CD14-positive monocyte (primary cell): ENCODE data around the gene ANKS6. TPM values are rescaled to one million over a fixed set of nuclear protein-coding genes. Genes with fewer than 3 reads are reported as not detected.

Experiments used
- DNase-seq, 3 donors: peaks; one replicate each; pipeline ENCODE4 v3.0.0-alpha.2; 2011 to 2022
- H2AFZ ChIP-seq: 2 replicates; pipeline ENCODE4 v1.6.0; 2012; ENCODE audit warnings: mild to moderate bottlenecking, low read depth, low read length, inconsistent platforms; ENCODE audit not compliant: insufficient read depth, poor library complexity, severe bottlenecking
- H3K27ac ChIP-seq, 2 donors: 1 replicate in 1 of 2; 2 replicates in 1 of 2; pipeline ENCODE4 v1.5.1; 2012 to 2013; ENCODE audit warnings: low read length in 2 of 2, control low read depth in 1 of 2, inconsistent platforms in 1 of 2, low read depth in 1 of 2, mild to moderate bottlenecking in 1 of 2
- H3K27me3 ChIP-seq, 2 donors: one replicate each; pipeline versions ENCODE4 v1.6.0 to v1.6.1; 2011 to 2013; ENCODE audit warnings: low read length in 2 of 2; ENCODE audit not compliant: control insufficient read depth in 2 of 2, insufficient read depth in 2 of 2
- H3K36me3 ChIP-seq, 2 donors: replicated peaks in 1 of 2; 1 replicate in 1 of 2; 2 replicates in 1 of 2; pipeline versions ENCODE4 v1.5.1 to v1.6.1; 2012 to 2013; ENCODE audit warnings: low read length in 2 of 2, control low read depth in 1 of 2, inconsistent platforms in 1 of 2, mild to moderate bottlenecking in 1 of 2; ENCODE audit not compliant: insufficient read depth in 2 of 2, control insufficient read depth in 1 of 2
- H3K4me1 ChIP-seq, 2 donors: 1 replicate in 1 of 2; 2 replicates in 1 of 2; pipeline versions ENCODE4 v1.5.1 to v1.6.1; 2012 to 2013; ENCODE audit warnings: low read length in 2 of 2, control low read depth in 1 of 2, inconsistent platforms in 1 of 2, mild to moderate bottlenecking in 1 of 2, moderate library complexity in 1 of 2; ENCODE audit not compliant: insufficient read depth in 2 of 2, control insufficient read depth in 1 of 2
- H3K4me2 ChIP-seq: replicated peaks from 2 replicates; pipeline ENCODE3; 2012; ENCODE audit warnings: low read length, moderate library complexity, mild to moderate bottlenecking; ENCODE audit not compliant: poor library complexity, severe bottlenecking; ENCODE audit errors: extremely low read depth
- H3K4me3 ChIP-seq, 3 experiments: fragments of 200-600 bp in 1 of 3; sonication (generic) in 1 of 3; replicated peaks in 1 of 3; 1 replicate in 2 of 3; 2 replicates in 1 of 3; pipeline ENCODE4 v1.5.1; 2011 to 2013; ENCODE audit warnings: low read length in 3 of 3, mild to moderate bottlenecking in 3 of 3, control low read depth in 2 of 3, low read depth in 2 of 3, inconsistent platforms in 1 of 3, moderate library complexity in 1 of 3
- H3K79me2 ChIP-seq: 2 replicates; pipeline ENCODE4 v1.6.0; 2012; ENCODE audit warnings: mild to moderate bottlenecking, control low read depth, inconsistent platforms, low read length, moderate library complexity; ENCODE audit not compliant: insufficient read depth
- H3K9ac ChIP-seq: 2 replicates; pipeline ENCODE4 v1.6.0; 2017; ENCODE audit warnings: low read length, mild to moderate bottlenecking; ENCODE audit not compliant: insufficient read depth, poor library complexity, severe bottlenecking
- H3K9me3 ChIP-seq, 2 donors: replicated peaks in 1 of 2; 1 replicate in 1 of 2; 2 replicates in 1 of 2; pipeline versions ENCODE4 v1.5.1 to v1.6.1; 2012 to 2013; ENCODE audit warnings: low read length in 2 of 2, control low read depth in 1 of 2; ENCODE audit not compliant: control insufficient read depth in 1 of 2, insufficient read depth in 1 of 2
- H4K20me1 ChIP-seq: 2 replicates; pipeline ENCODE4 v1.6.0; 2012; ENCODE audit warnings: mild to moderate bottlenecking, low read length, control low read depth, moderate library complexity; ENCODE audit not compliant: insufficient read depth
- H3K27ac Mint-ChIP-seq, 7 donors: one replicate each; pipeline ENCODE4 v1.8.0; 2020; ENCODE audit warnings: mild to moderate bottlenecking in 7 of 7, mixed read lengths in 7 of 7, moderate library complexity in 6 of 7, inconsistent platforms in 2 of 7
- H3K27me3 Mint-ChIP-seq, 3 donors: one replicate each; pipeline ENCODE4 v1.8.0; 2021 to 2022; ENCODE audit warnings: low read depth in 3 of 3, mild to moderate bottlenecking in 3 of 3, mixed read lengths in 3 of 3, moderate library complexity in 3 of 3, inconsistent platforms in 1 of 3
- H3K36me3 Mint-ChIP-seq, 2 donors: one replicate each; pipeline ENCODE4 v1.8.0; 2020; ENCODE audit warnings: mixed read lengths in 2 of 2, inconsistent platforms in 1 of 2, mild to moderate bottlenecking in 1 of 2
- H3K4me1 Mint-ChIP-seq: one replicate; pipeline ENCODE4 v1.8.0; 2020; ENCODE audit warnings: mild to moderate bottlenecking, mixed read lengths
- H3K4me3 Mint-ChIP-seq, 2 donors: one replicate each; pipeline ENCODE4 v1.8.0; 2020; ENCODE audit warnings: mild to moderate bottlenecking in 2 of 2, mixed read lengths in 2 of 2, moderate library complexity in 1 of 2
- H3K9me3 Mint-ChIP-seq, 7 donors: one replicate each; pipeline ENCODE4 v1.8.0; 2020 to 2022; ENCODE audit warnings: mixed read lengths in 7 of 7, mild to moderate bottlenecking in 6 of 7, moderate library complexity in 6 of 7, inconsistent platforms in 2 of 7
- WGBS: methylation state at CpG from one replicate; pipeline ENCODE4 v1.1.5; 2013; ENCODE audit warnings: missing lambda C conversion rate; ENCODE audit not compliant: insufficient coverage; 5-methylcytosine and 5-hydroxymethylcytosine counted together
- intact Hi-C, 2 donors: fragments of 100-400 bp; cut with micrococcal nuclease; formaldehyde crosslinking; loops; one replicate each; pipeline versions ENCODE4 v1.15.0 to v1.15.1; 2023
- polyA plus RNA-seq, 3 donors: library from polyadenylated mRNA; depleted of rRNA in 1 of 3; unstranded in 2 of 3; stranded (reverse) in 1 of 3; fragments of 300-500 nt in 2 of 3; fragments of >200 nt in 1 of 3; fragmentation: Illumina TruSeq in 2 of 3; gene quantifications; 1 replicate in 2 of 3; 2 replicates in 1 of 3; pipeline ENCODE4 v1.2.3, GENCODE V29; 2012 to 2021
- TF ChIP-seq, protein P1 (sequence below): fragments of 200-600 bp; IDR thresholded peaks from one replicate; pipeline ENCODE4 v1.8.0; 2022; ENCODE audit warnings: antibody characterized with exemption, mild to moderate bottlenecking

ANKS6 gene
- polyA plus RNA-seq, 3 donors, result 0.20 to 1.5 (median 0.56) TPM

DNA sequence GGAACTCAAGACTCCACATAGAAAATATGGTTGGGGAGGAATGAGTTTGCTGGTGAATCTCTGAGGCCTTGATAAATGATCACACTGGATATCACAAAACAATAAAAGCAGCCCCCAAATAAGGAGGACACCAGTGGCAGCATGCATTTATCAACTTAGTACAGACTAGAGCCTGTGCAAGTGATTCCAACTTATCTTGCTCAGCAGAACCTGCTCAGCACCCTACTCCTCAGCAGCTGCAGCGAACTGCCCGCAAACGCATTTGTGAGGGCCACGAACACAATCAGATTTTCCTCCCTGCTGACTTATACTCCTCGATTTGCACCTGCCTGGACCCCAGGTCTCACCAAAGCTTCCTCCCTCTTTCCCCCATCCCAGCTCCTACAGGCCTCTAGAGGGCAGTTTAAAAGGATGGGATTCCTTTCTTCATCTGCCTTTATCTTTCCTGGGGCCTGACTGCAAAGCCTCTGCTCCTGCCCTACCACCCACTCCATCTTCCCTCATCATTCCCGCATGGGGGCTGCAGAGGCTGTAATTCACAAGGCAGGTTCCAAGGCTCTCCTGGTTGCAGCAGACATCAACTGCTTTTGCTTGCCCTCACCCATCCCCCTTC lies 41.2 kb downstream of the ANKS6 start:
- Histone ChIP-seq H4K20me1 (no peaks in the 10 kb centered on the region), H3K4me1 (peaks cover 15 to 19% of the 10 kb centered on the region in 2 donors), H3K79me2 (no peaks in the 10 kb centered on the region), H3K4me2 (no peak overlapping the region), H3K4me3 (no peak overlapping the region), H3K27me3 (no peaks in the 10 kb centered on the region), H3K9me3 (no peaks in the 10 kb centered on the region), H3K9ac (no peak overlapping the region), H2AFZ (no peak overlapping the region), H3K36me3 (no peaks in the 10 kb centered on the region), H3K27ac (no peak overlapping the region)
- TF ChIP-seq, protein P1, sequence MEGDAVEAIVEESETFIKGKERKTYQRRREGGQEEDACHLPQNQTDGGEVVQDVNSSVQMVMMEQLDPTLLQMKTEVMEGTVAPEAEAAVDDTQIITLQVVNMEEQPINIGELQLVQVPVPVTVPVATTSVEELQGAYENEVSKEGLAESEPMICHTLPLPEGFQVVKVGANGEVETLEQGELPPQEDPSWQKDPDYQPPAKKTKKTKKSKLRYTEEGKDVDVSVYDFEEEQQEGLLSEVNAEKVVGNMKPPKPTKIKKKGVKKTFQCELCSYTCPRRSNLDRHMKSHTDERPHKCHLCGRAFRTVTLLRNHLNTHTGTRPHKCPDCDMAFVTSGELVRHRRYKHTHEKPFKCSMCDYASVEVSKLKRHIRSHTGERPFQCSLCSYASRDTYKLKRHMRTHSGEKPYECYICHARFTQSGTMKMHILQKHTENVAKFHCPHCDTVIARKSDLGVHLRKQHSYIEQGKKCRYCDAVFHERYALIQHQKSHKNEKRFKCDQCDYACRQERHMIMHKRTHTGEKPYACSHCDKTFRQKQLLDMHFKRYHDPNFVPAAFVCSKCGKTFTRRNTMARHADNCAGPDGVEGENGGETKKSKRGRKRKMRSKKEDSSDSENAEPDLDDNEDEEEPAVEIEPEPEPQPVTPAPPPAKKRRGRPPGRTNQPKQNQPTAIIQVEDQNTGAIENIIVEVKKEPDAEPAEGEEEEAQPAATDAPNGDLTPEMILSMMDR, result no peak
- Mint-ChIP-seq H3K36me3 (peaks cover 0 to 2% of the 10 kb centered on the region in 2 donors), H3K4me1 (peaks cover 22% of the 10 kb centered on the region), H3K4me3 (no peak overlapping the region), H3K27me3 (peaks cover 0 to 3% (median 1%) of the 10 kb centered on the region in 3 donors), H3K9me3 (peaks cover 0 to 12% (median 12%) of the 10 kb centered on the region in 7 donors), H3K27ac (no peak overlapping the region)
- intact Hi-C loops, result no loop called here
- WGBS, result 100% methylated on average over 1 of the region's 6 CpGs
- DNase-seq, result no peak

- no peaks in the 10 kb centered on the region for H3K36me3 ChIP-seq
- Mint-ChIP-seq H3K27ac (peak overlapping the region in 3 of 7 donors; percentile 22 to 90 (median 58)), H3K36me3 (peaks cover 0 to 2% of the 10 kb centered on the region in 2 donors), H3K4me1 (peaks cover 33% of the 10 kb centered on the region), H3K9me3 (peaks cover 0 to 3% (median 0%) of the 10 kb centered on the region in 7 donors), H3K27me3 (peaks cover 0 to 3% (median 0%) of the 10 kb centered on the region in 3 donors), H3K4me3 (no peak overlapping the region)
- H3K4me2 ChIP-seq, result peak overlapping the region; percentile 40
- no peaks in the 10 kb centered on the region for H3K79me2 ChIP-seq
- H2AFZ ChIP-seq, result no peak overlapping the region
- 100% methylated on average over 1 of the region's 2 CpGs for whole genome bisulfite sequencing
- DNase-seq, result no peak
- H3K27me3 ChIP-seq, result no peaks in the 10 kb centered on the region
- no peaks in the 10 kb centered on the region for H4K20me1 ChIP-seq
- no peak overlapping the region for H3K9ac ChIP-seq
- H3K4me1 ChIP-seq, result peaks cover 27 to 32% of the 10 kb centered on the region in 2 donors
- intact Hi-C loops, result no loop called here
- no peaks in the 10 kb centered on the region for H3K9me3 ChIP-seq
- peak overlapping the region in 1 of 2 donors; percentile 74 for H3K27ac ChIP-seq
- H3K4me3 ChIP-seq, result peak overlapping the region in 1 of 3 experiments; percentile 23
- TF ChIP-seq, protein P1, result no peak
These were observed 45.1 kb downstream of the ANKS6 start for GRCh38 chr9:98751210-98751609.
